Thyroid gland (tissue), 4 donors: ENCODE data around the gene METTL4. TPM values are rescaled to one million over a fixed set of nuclear protein-coding genes. Genes with fewer than 3 reads are reported as not detected.

Experiments used
- DNase-seq, 2 donors: peaks; one replicate each; pipeline ENCODE4 v3.0.0-alpha.2; 2019
- H3K27ac ChIP-seq, 3 donors: fragments of 200-600 bp; sonication (generic); 1 replicate in 2 of 3; 2 replicates in 1 of 3; pipeline ENCODE4 v1.5.1; 2016 to 2019; ENCODE audit warnings: mild to moderate bottlenecking in 1 of 3, moderate library complexity in 1 of 3
- H3K27me3 ChIP-seq: fragments of 200-600 bp; sonication (generic); one replicate; pipeline ENCODE4 v1.5.1; 2019
- H3K36me3 ChIP-seq, 2 donors: fragments of 200-600 bp; sonication (generic); one replicate each; pipeline ENCODE4 v1.5.1; 2016 to 2019
- H3K4me1 ChIP-seq, 2 donors: fragments of 200-600 bp; sonication (generic); one replicate each; pipeline ENCODE4 v1.5.1; 2017 to 2019
- H3K4me3 ChIP-seq, 3 donors: fragments of 200-600 bp; sonication (generic); replicated peaks in 1 of 3; 1 replicate in 2 of 3; 2 replicates in 1 of 3; pipeline ENCODE4 v1.5.1; 2016; ENCODE audit warnings: mild to moderate bottlenecking in 1 of 3
- H3K9me3 ChIP-seq: fragments of 200-600 bp; sonication (generic); one replicate; pipeline ENCODE4 v1.5.1; 2017
- CTCF ChIP-seq, 6 experiments: fragments of 200-600 bp in 3 of 6; fragments of 450-650 bp in 3 of 6; sonication (generic) in 3 of 6; IDR thresholded peaks; one replicate each; pipeline ENCODE4 v1.5.1; 2016 to 2019; ENCODE audit warnings: antibody characterized with exemption in 6 of 6, mild to moderate bottlenecking in 2 of 6, inconsistent platforms in 1 of 6, moderate library complexity in 1 of 6
- POLR2A ChIP-seq, 2 donors: fragments of 450-650 bp; IDR thresholded peaks; one replicate each; pipeline ENCODE4 v1.6.1; 2017; ENCODE audit warnings: antibody characterized with exemption in 2 of 2, mild to moderate bottlenecking in 2 of 2, moderate library complexity in 1 of 2
- WGBS, 2 donors: methylation state at CpG; one replicate each; pipeline ENCODE4 v1.1.5; 2017; 5-methylcytosine and 5-hydroxymethylcytosine counted together
- intact Hi-C: fragments of 100-400 bp; cut with DNase I; formaldehyde crosslinking; loops from one replicate; pipeline ENCODE4 v1.15.1; 2023
- total RNA-seq, 4 donors: library from RNA; depleted of rRNA; stranded (reverse); fragments of >200 nt; gene quantifications; one replicate each; pipeline ENCODE4 v1.2.3, GENCODE V29; 2016

The METTL4 gene
- total RNA-seq, 4 donors from 2014 or later = 9.9 to 21.8 (median 16.5) TPM

- Histone ChIP-seq H3K27me3 (no peaks in the 10 kb centered on the region), H3K4me3 (no peak overlapping the region), H3K9me3 (no peaks in the 10 kb centered on the region), H3K4me1 (no peaks in the 10 kb centered on the region), H3K27ac (no peak overlapping the region), H3K36me3 (peaks cover 0 to 8% of the 10 kb centered on the region in 2 donors)
- DNase-seq = no peak
- TF ChIP-seq CTCF (IDR thresholded peaks at IDR 0.05) = no peak
- TF ChIP-seq POLR2A (IDR thresholded peaks at IDR 0.05) = no peak
- intact Hi-C loops = no loop called here
- 84 to 90% methylated on average over 4 of the region's 4 CpGs for WGBS, 2 donors
These were observed 16.6 kb downstream of the METTL4 start for GRCh38 chr18:2554696-2555095.

- DNase-seq = no peak
- WGBS, 2 donors = 80 to 98% methylated on average over 3 of the region's 3 CpGs
- Histone ChIP-seq H3K36me3 (peaks cover 0 to 8% of the 10 kb centered on the region in 2 donors), H3K4me3 (no peak overlapping the region), H3K27me3 (no peaks in the 10 kb centered on the region), H3K27ac (no peak overlapping the region), H3K9me3 (no peaks in the 10 kb centered on the region), H3K4me1 (no peaks in the 10 kb centered on the region)
- TF ChIP-seq CTCF (IDR thresholded peaks at IDR 0.05) (no peak), POLR2A (IDR thresholded peaks at IDR 0.05) (no peak)
- intact Hi-C loops = no loop called here
These were observed 19.9 kb downstream of the METTL4 start for GRCh38 chr18:2551425-2551824.

GRCh38 chr18:2549462-2549861, 21.8 kb downstream of the METTL4 start:
- Histone ChIP-seq H3K27ac (no peak overlapping the region), H3K27me3 (no peaks in the 10 kb centered on the region), H3K36me3 (peaks cover 6 to 8% of the 10 kb centered on the region in 2 donors), H3K9me3 (no peaks in the 10 kb centered on the region), H3K4me3 (no peak overlapping the region), H3K4me1 (no peaks in the 10 kb centered on the region)
- TF ChIP-seq CTCF (IDR thresholded peaks at IDR 0.05) = no peak
- TF ChIP-seq POLR2A (IDR thresholded peaks at IDR 0.05) = no peak
- intact Hi-C loops = no loop called here
- no peak for DNase-seq
- WGBS, 2 donors = 100% methylated on average over 2 of the region's 2 CpGs

- WGBS, 2 donors = 61% methylated on average over 4 of the region's 4 CpGs
- no peak overlapping the region for H3K27ac ChIP-seq
- H3K4me1 ChIP-seq = no peaks in the 10 kb centered on the region
- no peak overlapping the region for H3K4me3 ChIP-seq
- H3K27me3 ChIP-seq = no peaks in the 10 kb centered on the region
- TF ChIP-seq CTCF (IDR thresholded peaks at IDR 0.05) (peak in 3 of 6 experiments; percentile 45 to 64 (median 51)), POLR2A (IDR thresholded peaks at IDR 0.05) (no peak)
- DNase-seq = no peak
- peaks cover 6 to 8% of the 10 kb centered on the region in 2 donors for H3K36me3 ChIP-seq
- H3K9me3 ChIP-seq = no peaks in the 10 kb centered on the region
- intact Hi-C loops = no loop called here
These were observed 23.7 kb downstream of the METTL4 start for GRCh38 chr18:2547477-2548087.

- H3K9me3 ChIP-seq = no peaks in the 10 kb centered on the region
- 84 to 87% methylated on average over 2 of the region's 2 CpGs for WGBS, 2 donors
- no peak for TF ChIP-seq POLR2A (IDR thresholded peaks at IDR 0.05)
- no peak for TF ChIP-seq CTCF (IDR thresholded peaks at IDR 0.05)
- no peak overlapping the region for H3K4me3 ChIP-seq
- intact Hi-C loops = no loop called here
- peaks cover 0 to 6% of the 10 kb centered on the region in 2 donors for H3K36me3 ChIP-seq
- H3K4me1 ChIP-seq = no peaks in the 10 kb centered on the region
- no peaks in the 10 kb centered on the region for H3K27me3 ChIP-seq
- no peak for DNase-seq
- H3K27ac ChIP-seq = no peak overlapping the region
These were observed 26.1 kb downstream of the METTL4 start for GRCh38 chr18:2545155-2545554.
